ENCODE data around the gene NUP98. TPM values are rescaled to one million over a fixed set of nuclear protein-coding genes. Genes with fewer than 3 reads are reported as not detected.

The NUP98 gene
- total and polyA plus RNA-seq, 2 of the 13 experiments (the other 11 are each of a cell fraction or from before 2014, with no cell fraction given), result 76.6 to 85.3 TPM

- Histone ChIP-seq H3K4me1 (ENCODE audit: insufficient read depth, low read length) (no peaks in the 10 kb centered on the region), H3K9me3 (ENCODE audit: low read length) (no peaks in the 10 kb centered on the region), H3K4me3 (replicated peaks in 1 of 3; ENCODE audit: insufficient read depth in 1 of 3, low read depth in 2 of 3, low read length in 3 of 3) (no peak overlapping the region), H3K27ac (ENCODE audit: extremely low read length, insufficient read depth, low read length) (no peak overlapping the region), H3K79me2 (ENCODE audit: insufficient read depth, low read length) (no peaks in the 10 kb centered on the region), H4K20me1 (ENCODE audit: insufficient read depth, low read length) (no peaks in the 10 kb centered on the region; the same call in 1 of the 2 replicates), H3K36me3 (replicated peaks in 1 of 2; ENCODE audit: control insufficient read depth in 1 of 2, insufficient read depth in 2 of 2, low read length in 2 of 2) (peaks cover 28 to 90% of the 10 kb centered on the region in 2 experiments), H2AFZ (ENCODE audit: low read length) (no peak overlapping the region), H3K9ac (ENCODE audit: insufficient read depth, low read depth, low read length) (no peak overlapping the region), H3K27me3 (ENCODE audit: control insufficient read depth in 1 of 2, insufficient read depth in 2 of 2, low read length in 2 of 2) (no peaks in the 10 kb centered on the region), H3K4me2 (ENCODE audit: low read depth, low read length) (no peak overlapping the region)
- no peak for DNase-seq (ENCODE audit: low spot score)
- CTCF ChIA-PET (ENCODE audit: low intra/inter-chr PET ratio, low total read pairs), result no interaction called here
- intact Hi-C loops (cut with micrococcal nuclease; ENCODE audit: unreplicated experiment) (no loop called here), in situ Hi-C loops (cut with HindIII; ENCODE audit: extremely low pct_ligation_motif_present, low pct_unique_long_range_greater_than_20kb) (no loop called here)
- ATAC-seq, result no peak
- TF ChIP-seq MEIS1 (CRISPR knock-in tag; IDR thresholded peaks at IDR 0.05; ENCODE audit: borderline replicate concordance) (no peak), ZNF552 (CRISPR knock-in tag; IDR thresholded peaks at IDR 0.05; ENCODE audit: borderline replicate concordance) (no peak), PAX8 (CRISPR knock-in tag; IDR thresholded peaks at IDR 0.05; ENCODE audit: borderline replicate concordance) (no peak), TEAD2 (CRISPR knock-in tag; IDR thresholded peaks at IDR 0.05) (no peak), ZNF362 (CRISPR knock-in tag; IDR thresholded peaks at IDR 0.05; ENCODE audit: borderline replicate concordance) (no peak), PLRG1 (conservative IDR thresholded peaks at IDR 0.05) (no peak), HDAC1 (CRISPR knock-in tag; IDR thresholded peaks at IDR 0.05) (no peak), ZNF24 (IDR thresholded peaks at IDR 0.05) (no peak), SAFB2 (CRISPR knock-in tag; IDR thresholded peaks at IDR 0.05; ENCODE audit: borderline replicate concordance, low read depth) (no peak), NONO (IDR thresholded peaks at IDR 0.05) (no peak), NONO (CRISPR knock-in tag; conservative IDR thresholded peaks at IDR 0.05) (no peak), ZBTB3 (CRISPR knock-in tag; IDR thresholded peaks at IDR 0.05; ENCODE audit: borderline replicate concordance, low read depth) (no peak), ZC3H4 (CRISPR knock-in tag; IDR thresholded peaks at IDR 0.05; ENCODE audit: borderline replicate concordance) (no peak), ZNF567 (CRISPR knock-in tag; IDR thresholded peaks at IDR 0.05; ENCODE audit: borderline replicate concordance) (no peak), ZNF605 (CRISPR knock-in tag; IDR thresholded peaks at IDR 0.05) (no peak), ZC3H13 (CRISPR knock-in tag; IDR thresholded peaks at IDR 0.05) (no peak)
- TF ChIP-seq, protein P1, sequence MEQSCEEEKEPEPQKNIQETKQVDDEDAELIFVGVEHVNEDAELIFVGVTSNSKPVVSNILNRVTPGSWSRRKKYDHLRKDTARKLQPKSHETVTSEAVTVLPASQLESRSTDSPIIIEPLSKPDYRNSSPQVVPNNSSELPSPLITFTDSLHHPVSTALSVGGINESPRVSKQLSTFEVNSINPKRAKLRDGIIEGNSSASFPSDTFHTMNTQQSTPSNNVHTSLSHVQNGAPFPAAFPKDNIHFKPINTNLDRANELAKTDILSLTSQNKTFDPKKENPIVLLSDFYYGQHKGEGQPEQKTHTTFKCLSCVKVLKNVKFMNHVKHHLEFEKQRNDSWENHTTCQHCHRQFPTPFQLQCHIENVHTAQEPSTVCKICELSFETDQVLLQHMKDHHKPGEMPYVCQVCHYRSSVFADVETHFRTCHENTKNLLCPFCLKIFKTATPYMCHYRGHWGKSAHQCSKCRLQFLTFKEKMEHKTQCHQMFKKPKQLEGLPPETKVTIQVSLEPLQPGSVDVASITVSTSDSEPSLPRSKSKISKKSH (CRISPR knock-in tag; IDR thresholded peaks at IDR 0.05; ENCODE audit: borderline replicate concordance), result no peak
- TF ChIP-seq, protein P2, sequence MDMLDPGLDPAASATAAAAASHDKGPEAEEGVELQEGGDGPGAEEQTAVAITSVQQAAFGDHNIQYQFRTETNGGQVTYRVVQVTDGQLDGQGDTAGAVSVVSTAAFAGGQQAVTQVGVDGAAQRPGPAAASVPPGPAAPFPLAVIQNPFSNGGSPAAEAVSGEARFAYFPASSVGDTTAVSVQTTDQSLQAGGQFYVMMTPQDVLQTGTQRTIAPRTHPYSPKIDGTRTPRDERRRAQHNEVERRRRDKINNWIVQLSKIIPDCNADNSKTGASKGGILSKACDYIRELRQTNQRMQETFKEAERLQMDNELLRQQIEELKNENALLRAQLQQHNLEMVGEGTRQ (IDR thresholded peaks at IDR 0.05; ENCODE audit: low read depth, low read length), result no peak
- TF ChIP-seq, protein P2 (CRISPR knock-in tag; IDR thresholded peaks at IDR 0.05; ENCODE audit: borderline replicate concordance), result no peak
- no TSS peak for BruUV-seq (replicated peaks)
- POLR2A ChIA-PET, result no interaction called here
- 98% methylated on average over 3 of the region's 3 CpGs for WGBS (ENCODE audit: low lambda C conversion rate)
- no peak for FAIRE-seq
Measured at GRCh38 chr11:3679077-3679476, 118.3 kb downstream of the NUP98 start.
